Gastrocnemius medialis (tissue), 4 donors: ENCODE results near the gene IRS2.

Experiments
- POLR2A ChIP-seq, 2 donors: fragments of 450-650 bp; IDR thresholded peaks; one replicate each; pipeline ENCODE4 v1.6.1; 2017; ENCODE audit warnings: antibody characterized with exemption in 2 of 2, mild to moderate bottlenecking in 2 of 2, moderate library complexity in 2 of 2
- TF ChIP-seq, protein P1 (sequence below), 5 experiments: fragments of 450-650 bp in 3 of 5; fragments of 200-600 bp in 2 of 5; sonication (generic) in 2 of 5; IDR thresholded peaks in 4 of 5; conservative IDR thresholded peaks in 1 of 5; 1 replicate in 4 of 5; 2 replicates in 1 of 5; pipeline ENCODE4 v1.5.1; 2016 to 2019; ENCODE audit warnings: antibody characterized with exemption in 5 of 5, mild to moderate bottlenecking in 3 of 5, moderate library complexity in 3 of 5

DNA sequence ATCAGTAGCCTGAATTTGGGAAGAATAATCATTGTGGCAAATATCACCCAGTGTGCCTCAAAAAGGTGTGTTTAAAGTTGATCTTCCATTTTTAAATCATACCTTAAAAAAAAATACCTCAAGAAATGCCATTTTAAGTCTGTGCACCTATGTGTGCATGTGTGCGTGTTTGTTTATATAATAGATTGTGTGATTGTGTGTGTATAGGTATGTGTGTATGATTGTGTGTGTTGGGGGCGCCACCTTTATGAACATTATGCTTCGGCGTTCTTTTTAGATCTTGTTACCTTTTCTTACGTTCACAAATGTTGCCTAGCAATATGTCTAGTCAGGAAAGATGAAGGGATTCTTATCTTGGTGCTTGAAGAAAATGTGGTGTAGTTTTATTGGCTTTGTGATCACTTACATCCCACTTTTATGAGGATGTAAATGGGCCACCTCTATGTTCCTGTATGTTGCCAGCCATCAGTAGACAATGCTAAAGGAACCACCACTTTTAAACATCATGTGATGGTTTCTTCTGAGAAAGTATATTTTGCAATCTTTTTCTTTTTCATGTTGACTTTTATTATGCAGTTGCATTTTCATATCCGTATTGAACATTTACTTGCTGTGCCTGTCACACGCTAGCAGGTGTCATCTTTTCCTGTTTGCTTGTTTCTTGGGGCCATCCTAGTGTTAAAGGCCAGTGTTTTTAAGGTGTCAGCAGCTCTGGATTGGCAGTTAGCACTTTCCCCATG lies 2.2 kb upstream of the IRS2 start:
- TF ChIP-seq, protein P1, sequence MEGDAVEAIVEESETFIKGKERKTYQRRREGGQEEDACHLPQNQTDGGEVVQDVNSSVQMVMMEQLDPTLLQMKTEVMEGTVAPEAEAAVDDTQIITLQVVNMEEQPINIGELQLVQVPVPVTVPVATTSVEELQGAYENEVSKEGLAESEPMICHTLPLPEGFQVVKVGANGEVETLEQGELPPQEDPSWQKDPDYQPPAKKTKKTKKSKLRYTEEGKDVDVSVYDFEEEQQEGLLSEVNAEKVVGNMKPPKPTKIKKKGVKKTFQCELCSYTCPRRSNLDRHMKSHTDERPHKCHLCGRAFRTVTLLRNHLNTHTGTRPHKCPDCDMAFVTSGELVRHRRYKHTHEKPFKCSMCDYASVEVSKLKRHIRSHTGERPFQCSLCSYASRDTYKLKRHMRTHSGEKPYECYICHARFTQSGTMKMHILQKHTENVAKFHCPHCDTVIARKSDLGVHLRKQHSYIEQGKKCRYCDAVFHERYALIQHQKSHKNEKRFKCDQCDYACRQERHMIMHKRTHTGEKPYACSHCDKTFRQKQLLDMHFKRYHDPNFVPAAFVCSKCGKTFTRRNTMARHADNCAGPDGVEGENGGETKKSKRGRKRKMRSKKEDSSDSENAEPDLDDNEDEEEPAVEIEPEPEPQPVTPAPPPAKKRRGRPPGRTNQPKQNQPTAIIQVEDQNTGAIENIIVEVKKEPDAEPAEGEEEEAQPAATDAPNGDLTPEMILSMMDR (IDR thresholded peaks at IDR 0.05 in 4 of 5, conservative IDR thresholded peaks at IDR 0.05 in 1 of 5), result no peak
- TF ChIP-seq POLR2A (IDR thresholded peaks at IDR 0.05), result no peak
